Measurements from ENCODE around the gene OGDH.

The OGDH gene

GRCh38 chr7:44748948-44749731 is 142.7 kb downstream of the OGDH start:
- FAIRE-seq: no peak

DNA sequence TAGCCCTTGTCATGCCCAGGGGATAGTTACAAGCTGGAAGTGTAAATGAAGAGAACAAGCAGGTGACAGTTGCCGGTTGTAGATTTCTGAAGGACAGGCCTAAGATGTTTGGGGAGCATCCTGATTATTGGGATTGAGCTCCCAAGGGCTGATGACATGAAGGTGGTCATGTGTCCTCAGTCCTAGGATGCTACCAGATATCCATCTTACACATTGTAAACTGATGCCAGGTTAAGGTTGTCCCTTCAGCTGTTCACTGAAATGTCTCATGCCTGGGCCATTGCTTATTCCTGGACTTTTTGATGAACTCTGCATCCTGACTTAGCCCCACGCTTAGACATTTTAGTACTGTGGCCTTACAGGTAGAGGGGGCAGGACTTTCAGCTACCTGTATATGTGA is 143.6 kb downstream of the OGDH start:
- FAIRE-seq: no peak

- FAIRE-seq: no peak
These were observed 144.0 kb downstream of the OGDH start for GRCh38 chr7:44750424-44750823.

- no peak for FAIRE-seq
These were observed 144.6 kb downstream of the OGDH start for GRCh38 chr7:44750921-44751571.

DNA sequence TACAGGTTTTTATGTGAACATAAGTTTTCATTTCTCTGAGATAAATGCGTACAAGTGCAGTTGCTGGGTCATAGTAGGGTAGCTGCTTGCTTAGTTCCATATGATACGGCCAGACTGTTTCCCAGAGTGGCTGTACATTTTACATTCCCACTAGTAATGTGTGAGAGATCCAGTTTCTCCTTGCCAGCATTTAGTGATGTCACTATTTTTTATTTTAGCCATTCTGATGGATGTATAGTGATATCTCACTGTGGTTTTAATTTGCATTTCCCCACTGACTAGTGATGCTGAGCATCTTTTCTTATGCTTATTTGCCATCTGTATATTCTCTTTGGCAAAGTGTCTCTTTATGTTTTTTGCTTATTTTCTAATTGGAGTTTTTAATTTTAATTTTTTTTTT is 146.4 kb downstream of the OGDH start:
- no peak for FAIRE-seq

- FAIRE-seq: no peak
These were observed 148.6 kb downstream of the OGDH start for GRCh38 chr7:44754802-44755697.

DNA sequence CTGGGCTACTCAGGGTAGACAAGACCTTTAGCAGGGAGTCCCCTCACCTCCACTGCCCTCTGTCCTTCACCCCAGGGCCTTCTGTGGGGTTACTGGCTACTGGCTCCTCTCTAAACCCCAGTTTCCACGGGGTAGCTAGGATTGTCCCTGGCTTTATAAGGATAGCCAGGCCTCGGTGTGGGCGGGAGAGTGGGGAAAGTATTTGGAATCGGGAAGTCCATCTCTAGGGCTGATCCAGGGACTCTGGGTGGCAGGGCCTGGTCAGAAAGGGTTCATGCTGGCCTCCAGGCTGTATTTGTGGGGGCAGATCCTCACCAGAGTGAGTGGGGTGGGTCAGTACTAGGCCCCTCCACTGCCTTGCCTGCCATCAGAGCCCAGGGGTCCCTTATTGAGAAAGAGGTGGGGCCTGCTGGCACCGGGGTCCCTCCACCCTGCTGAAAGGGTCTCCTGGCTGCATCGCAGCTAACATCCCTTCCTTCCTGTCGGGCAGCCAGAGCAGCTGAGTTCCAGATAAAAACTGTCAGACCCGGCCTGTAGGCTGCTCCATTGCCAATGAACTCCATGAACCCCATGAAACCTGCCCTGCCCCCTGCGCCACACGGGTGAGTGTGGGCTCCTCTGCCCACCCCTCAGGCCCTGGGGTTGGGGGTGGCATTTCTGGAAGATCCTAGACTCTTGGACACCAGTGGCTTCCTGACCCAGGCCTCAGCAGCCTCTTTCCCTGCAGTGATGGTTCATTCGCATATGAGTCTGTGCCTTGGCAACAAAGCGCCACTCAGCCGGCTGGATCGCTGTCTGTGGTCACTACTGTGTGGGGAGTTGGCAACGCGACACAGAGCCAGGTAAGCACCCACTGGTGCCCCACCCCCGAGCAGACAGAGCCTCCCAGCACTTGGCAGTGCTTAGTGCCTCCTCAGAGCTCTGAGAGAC is 149.5 kb downstream of the OGDH start:
- no peak for FAIRE-seq

DNA sequence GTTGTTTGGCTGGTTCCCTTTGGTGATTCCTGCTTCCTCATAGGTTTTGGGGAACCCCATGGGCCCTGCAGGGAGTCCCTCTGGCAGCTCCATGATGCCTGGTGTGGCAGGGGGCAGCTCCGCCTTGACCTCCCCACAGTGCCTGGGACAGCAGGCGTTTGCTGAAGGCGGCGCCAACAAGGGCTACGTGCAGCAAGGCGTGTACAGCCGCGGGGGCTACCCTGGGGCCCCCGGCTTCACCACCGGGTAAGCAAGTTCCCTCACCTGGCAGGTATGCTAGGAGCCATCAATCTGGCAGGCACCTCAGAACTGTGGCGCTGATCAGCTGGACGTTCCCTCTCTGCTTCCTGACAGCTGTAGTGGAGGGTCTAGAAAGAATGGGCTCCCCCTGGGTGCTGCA is 150.5 kb downstream of the OGDH start:
- FAIRE-seq: no peak

GRCh38 chr7:44757311-44757710 is 150.9 kb downstream of the OGDH start:
- FAIRE-seq: no peak

DNA sequence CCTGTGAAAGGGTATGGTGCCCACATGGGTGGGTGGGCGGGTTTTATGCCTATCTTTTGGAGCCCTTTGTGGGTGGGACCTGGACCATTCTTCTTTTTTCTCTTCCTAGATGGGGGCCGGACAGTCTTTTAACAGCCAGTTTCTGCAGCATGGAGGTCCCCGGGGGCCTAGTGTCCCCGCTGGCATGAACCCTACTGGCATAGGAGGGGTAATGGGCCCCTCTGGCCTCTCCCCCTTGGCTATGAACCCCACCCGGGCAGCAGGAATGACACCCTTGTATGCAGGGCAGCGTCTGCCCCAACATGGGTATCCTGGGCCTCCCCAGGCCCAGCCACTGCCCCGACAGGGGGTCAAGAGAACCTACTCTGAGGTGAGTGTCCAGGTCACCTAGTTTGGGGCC is 151.3 kb downstream of the OGDH start:
- FAIRE-seq: no peak
